ENCODE data around the gene HOXB3.

GRCh38 chr17:48513666-48514455 is 76.2 kb downstream of the HOXB3 start:
- no peak for TF ChIP-seq CTCF (IDR thresholded peaks at IDR 0.05)
- TF ChIP-seq POLR2A (IDR thresholded peaks at IDR 0.05), result no peak
